Panc1 (cell line): Measurements from ENCODE around the gene ZBP1. TPM values are rescaled to one million over a fixed set of nuclear protein-coding genes. Genes with fewer than 3 reads are reported as not detected.

Source experiments
- ATAC-seq: fragments of 200-7000 bp; cut with Tn5 transposase; 2 replicates; pipeline ENCODE4 v1.9.1; 2020; ENCODE audit warnings: mild to moderate bottlenecking, moderate library complexity
- BruUV-seq: library from RNA; stranded (reverse); fragments of 400-500 nt; replicated peaks from 2 replicates; lab custom pipeline; 2021; lab: Mats Ljungman, UMichigan
- CTCF ChIA-PET: fragments of 300-600 bp; sonication (Branson Sonifier 250); formaldehyde crosslinking; loops from one replicate; lab custom pipeline; 2022; ENCODE audit warnings: antibody characterized with exemption; lab: Charles Lee
- POLR2A ChIA-PET: fragments of 300-600 bp; sonication (Branson Sonifier 250); formaldehyde crosslinking; loops from one replicate; lab custom pipeline; 2022; ENCODE audit warnings: antibody characterized with exemption; lab: Charles Lee
- DNase-seq: peaks from one replicate; pipeline ENCODE4 v3.0.0-alpha.2; 2010; ENCODE audit warnings: low read depth, low spot score
- H3K27ac ChIP-seq: 2 replicates; pipeline ENCODE4 v1.5.1; 2011; ENCODE audit warnings: mild to moderate bottlenecking, low read length, inconsistent platforms
- H3K27me3 ChIP-seq: fragments of 200-500 bp; sonication (Bioruptor generic); 2 replicates; pipeline ENCODE4 v1.6.0; 2014; ENCODE audit warnings: low read length, inconsistent platforms; ENCODE audit not compliant: control insufficient read depth, insufficient read depth
- H3K36me3 ChIP-seq: fragments of 200-500 bp; sonication (Bioruptor generic); 2 replicates; pipeline ENCODE4 v1.5.1; 2014; ENCODE audit warnings: inconsistent platforms, mild to moderate bottlenecking, low read length, moderate library complexity; ENCODE audit not compliant: control insufficient read depth, insufficient read depth
- H3K4me1 ChIP-seq: 2 replicates; pipeline ENCODE4 v1.5.1; 2011; ENCODE audit warnings: inconsistent platforms, mild to moderate bottlenecking, low read length, moderate library complexity; ENCODE audit not compliant: control insufficient read depth, insufficient read depth
- H3K4me3 ChIP-seq, 2 experiments: 2 replicates each; pipeline ENCODE4 v1.5.1; 2011 to 2012; ENCODE audit warnings: low read depth in 2 of 2, low read length in 2 of 2, mild to moderate bottlenecking in 2 of 2, inconsistent platforms in 1 of 2, moderate library complexity in 1 of 2
- H3K9me3 ChIP-seq: fragments of 200-500 bp; sonication (Bioruptor generic); 2 replicates; pipeline ENCODE4 v1.5.1; 2014; ENCODE audit warnings: low read depth, mild to moderate bottlenecking, inconsistent platforms, low read length, moderate library complexity; ENCODE audit not compliant: control insufficient read depth, insufficient read depth
- POLR2AphosphoS5 ChIP-seq: IDR thresholded peaks from 2 replicates; pipeline ENCODE4 v1.6.1; 2012; ENCODE audit warnings: mild to moderate bottlenecking, low read depth, low read length, moderate library complexity
- REST ChIP-seq, 2 experiments: IDR thresholded peaks; 2 replicates each; pipeline ENCODE4 v1.6.1; 2011 to 2012; ENCODE audit warnings: low read depth in 2 of 2, control low read depth in 1 of 2, low read length in 1 of 2, mild to moderate bottlenecking in 1 of 2, moderate library complexity in 1 of 2; ENCODE audit not compliant: insufficient read depth in 1 of 2
- SIN3A ChIP-seq: IDR thresholded peaks from 2 replicates; pipeline ENCODE4 v1.6.1; 2012; ENCODE audit warnings: low read depth, mild to moderate bottlenecking, low read length, moderate library complexity, borderline replicate concordance; ENCODE audit not compliant: insufficient read depth
- TCF7L2 ChIP-seq: IDR thresholded peaks from 2 replicates; pipeline ENCODE4 v1.6.1; 2011; ENCODE audit warnings: mild to moderate bottlenecking, low read depth, low read length, inconsistent platforms
- in situ Hi-C: cut with HindIII; loops from 2 replicates; pipeline ENCODE4 v1.10.0; 2016; ENCODE audit warnings: low sequenced_read_pairs, low pct_unique_long_range_greater_than_20kb
- intact Hi-C: fragments of 100-400 bp; cut with micrococcal nuclease; formaldehyde crosslinking; loops from one replicate; pipeline ENCODE4 v1.10.0; 2022; ENCODE audit not compliant: unreplicated experiment
- total RNA-seq: library from RNA; stranded (reverse); gene quantifications from one replicate; pipeline ENCODE4 v1.2.1, GENCODE V29; 2021; ENCODE audit not compliant: unreplicated experiment
- TF ChIP-seq, protein P1 (sequence below): fragments of 450-650 bp; IDR thresholded peaks from 2 replicates; pipeline ENCODE4 v1.5.1; 2017; ENCODE audit warnings: mild to moderate bottlenecking

Gene ZBP1
- total RNA-seq, 1 experiment from 2014 or later: not detected

GRCh38 chr20:57662456-57663240 lies 42.4 kb upstream of the ZBP1 start:
- Histone ChIP-seq H3K4me1 (peaks cover 1% of the 10 kb centered on the region; the same call in 1 of the 2 replicates), H3K9me3 (no peaks in the 10 kb centered on the region), H3K27me3 (no peaks in the 10 kb centered on the region), H3K36me3 (no peaks in the 10 kb centered on the region), H3K27ac (no peak overlapping the region), H3K4me3 (no peak overlapping the region)
- DNase-seq (no peak), ATAC-seq (no peak)
- ChIA-PET CTCF (no interaction called here), POLR2A (no interaction called here)
- in situ Hi-C loops: no loop called here
- intact Hi-C loops: no loop called here
- TF ChIP-seq POLR2AphosphoS5 (no peak), REST (IDR thresholded peaks at IDR 0.05; ENCODE audit: insufficient read depth in 1 of 2, low read depth in 2 of 2, low read length in 1 of 2) (no peak), TCF7L2 (no peak), SIN3A (no peak)
- TF ChIP-seq, protein P1, sequence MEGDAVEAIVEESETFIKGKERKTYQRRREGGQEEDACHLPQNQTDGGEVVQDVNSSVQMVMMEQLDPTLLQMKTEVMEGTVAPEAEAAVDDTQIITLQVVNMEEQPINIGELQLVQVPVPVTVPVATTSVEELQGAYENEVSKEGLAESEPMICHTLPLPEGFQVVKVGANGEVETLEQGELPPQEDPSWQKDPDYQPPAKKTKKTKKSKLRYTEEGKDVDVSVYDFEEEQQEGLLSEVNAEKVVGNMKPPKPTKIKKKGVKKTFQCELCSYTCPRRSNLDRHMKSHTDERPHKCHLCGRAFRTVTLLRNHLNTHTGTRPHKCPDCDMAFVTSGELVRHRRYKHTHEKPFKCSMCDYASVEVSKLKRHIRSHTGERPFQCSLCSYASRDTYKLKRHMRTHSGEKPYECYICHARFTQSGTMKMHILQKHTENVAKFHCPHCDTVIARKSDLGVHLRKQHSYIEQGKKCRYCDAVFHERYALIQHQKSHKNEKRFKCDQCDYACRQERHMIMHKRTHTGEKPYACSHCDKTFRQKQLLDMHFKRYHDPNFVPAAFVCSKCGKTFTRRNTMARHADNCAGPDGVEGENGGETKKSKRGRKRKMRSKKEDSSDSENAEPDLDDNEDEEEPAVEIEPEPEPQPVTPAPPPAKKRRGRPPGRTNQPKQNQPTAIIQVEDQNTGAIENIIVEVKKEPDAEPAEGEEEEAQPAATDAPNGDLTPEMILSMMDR: no peak
- BruUV-seq: no TSS peak

GRCh38 chr20:57661746-57662455 lies 41.7 kb upstream of the ZBP1 start:
- POLR2A ChIA-PET: no interaction called here
- no peaks in the 10 kb centered on the region for H3K36me3 ChIP-seq
- no peak for DNase-seq
- TF ChIP-seq REST (IDR thresholded peaks at IDR 0.05; ENCODE audit: insufficient read depth in 1 of 2, low read depth in 2 of 2, low read length in 1 of 2) (no peak), TCF7L2 (no peak), POLR2AphosphoS5 (no peak), SIN3A (no peak)
- TF ChIP-seq, protein P1: no peak
- H3K4me3 ChIP-seq: no peak overlapping the region
- peaks cover 4% of the 10 kb centered on the region; the same call in 1 of the 2 replicates for H3K4me1 ChIP-seq
- H3K9me3 ChIP-seq: no peaks in the 10 kb centered on the region
- in situ Hi-C loops (no loop called here), intact Hi-C loops (no loop called here)
- no peak overlapping the region for H3K27ac ChIP-seq
- no peaks in the 10 kb centered on the region for H3K27me3 ChIP-seq
- CTCF ChIA-PET: no interaction called here
- ATAC-seq: no peak
- no TSS peak for BruUV-seq
